ENCODE results near the gene NPC1L1. TPM values are rescaled to one million over a fixed set of nuclear protein-coding genes. Genes with fewer than 3 reads are reported as not detected.

Gene NPC1L1

DNA sequence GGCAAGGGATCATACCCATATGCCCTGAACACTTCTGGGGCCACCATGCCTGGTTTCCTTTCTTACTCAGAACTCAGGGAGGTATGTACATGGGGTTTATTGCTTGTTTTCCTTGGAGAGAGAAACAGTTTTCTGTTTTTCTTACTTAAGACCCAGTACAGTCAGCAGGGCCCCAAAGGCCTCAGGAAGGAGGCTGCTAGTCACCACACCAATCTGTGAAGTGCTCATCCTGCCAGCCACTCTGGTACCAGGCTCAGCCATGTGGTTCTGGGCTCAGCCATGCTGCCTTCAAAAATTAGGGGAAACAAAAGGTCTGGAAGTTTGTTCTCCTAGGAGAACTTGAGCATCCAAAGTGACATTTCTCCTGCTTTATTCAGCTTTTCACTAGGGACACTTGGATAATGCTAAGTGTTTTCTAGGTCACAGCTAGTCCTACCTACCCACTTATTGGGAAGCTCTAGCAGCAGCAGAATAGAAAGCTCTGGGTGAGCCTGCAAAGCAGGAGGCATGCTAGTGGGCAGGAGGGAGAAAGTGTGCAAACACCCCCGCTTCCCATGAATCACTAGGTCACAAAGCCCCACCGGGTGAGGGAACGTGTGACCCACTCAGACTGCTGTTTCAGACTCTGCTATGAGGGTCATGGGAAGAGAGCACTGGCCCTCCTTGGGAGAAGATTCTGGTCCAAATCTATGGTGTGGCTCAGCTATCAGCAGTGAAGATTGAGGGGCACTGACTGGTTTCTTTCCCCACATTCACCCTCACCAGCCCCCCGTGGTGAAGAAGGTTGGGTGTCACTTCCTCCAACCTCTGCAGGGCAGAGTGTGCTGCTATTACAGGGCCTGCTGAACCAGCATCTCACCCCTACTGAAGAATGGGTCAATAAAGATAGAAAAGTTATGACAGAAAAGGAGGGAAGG is 74.6 kb downstream of the NPC1L1 start:
- H3K79me1 ChIP-seq (ENCODE audit: low read length) = peaks cover 30% of the 10 kb centered on the region
- H3K18ac ChIP-seq (ENCODE audit: low read length) = no peak overlapping the region
- H3K9ac ChIP-seq (ENCODE audit: low read length) = no peak overlapping the region
- no peak overlapping the region for H3K27ac ChIP-seq (ENCODE audit: low read depth, low read length)
- no peaks in the 10 kb centered on the region for H3K4me1 ChIP-seq (ENCODE audit: control insufficient read depth, low read depth, low read length)
- H3K4me3 ChIP-seq (ENCODE audit: low read length) = no peak overlapping the region
- no peak overlapping the region for H2BK120ac ChIP-seq (ENCODE audit: low read depth, low read length)
- H3K36me3 ChIP-seq (ENCODE audit: control insufficient read depth, insufficient read depth, low read length) = peaks cover 4% of the 10 kb centered on the region
- DNase-seq = no peak
- no peak overlapping the region for H3K4ac ChIP-seq (ENCODE audit: low read depth, low read length)
- no peak overlapping the region for H2BK5ac ChIP-seq (ENCODE audit: low read length)
- H4K5ac ChIP-seq (ENCODE audit: low read length) = no peak overlapping the region
- H3K23ac ChIP-seq (ENCODE audit: low read length) = no peak overlapping the region
- H3K27me3 ChIP-seq (ENCODE audit: insufficient read depth, low read length, poor library complexity) = no peaks in the 10 kb centered on the region
- no peak overlapping the region for H2BK15ac ChIP-seq (replicated peaks; ENCODE audit: low read depth)
- no peak overlapping the region for H3K4me2 ChIP-seq (ENCODE audit: low read length)
- no peak overlapping the region for H3K56ac ChIP-seq (ENCODE audit: low read length)
- peaks cover 27% of the 10 kb centered on the region for H3K79me2 ChIP-seq (ENCODE audit: control insufficient read depth, insufficient read depth, low read length)
- WGBS (ENCODE audit: extremely low coverage, insufficient coverage, low lambda C conversion rate) = no CpG with 5 or more reads among the region's 4 CpGs
- H4K8ac ChIP-seq (ENCODE audit: low read depth, low read length) = no peak overlapping the region
- H2AK5ac ChIP-seq (ENCODE audit: low read length) = no peak overlapping the region

DNA sequence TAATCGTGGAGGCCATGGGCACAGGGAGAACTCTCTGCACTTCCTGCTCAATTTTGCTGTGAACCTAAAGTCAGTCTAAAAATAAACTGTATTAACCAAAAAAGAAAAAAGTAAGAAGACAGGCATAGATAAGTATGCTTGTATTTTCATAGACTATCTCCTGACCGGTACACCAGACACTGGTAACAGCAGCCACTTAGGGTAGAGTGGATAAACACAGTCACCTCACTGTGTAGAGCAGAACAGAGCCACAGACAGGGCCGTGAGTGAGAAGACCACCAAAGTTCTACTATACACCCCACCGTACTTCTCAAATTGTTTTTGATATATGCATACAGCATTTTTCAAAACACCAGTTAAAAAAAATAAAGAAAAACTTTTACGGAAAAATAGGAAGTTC is 75.6 kb downstream of the NPC1L1 start:
- H3K36me3 ChIP-seq (ENCODE audit: control insufficient read depth, insufficient read depth, low read length) = peaks cover 2% of the 10 kb centered on the region

GRCh38 chr7:44463169-44463808 is 77.8 kb downstream of the NPC1L1 start:
- Histone ChIP-seq H4K8ac (ENCODE audit: low read depth, low read length) (no peak overlapping the region), H3K27ac (ENCODE audit: low read depth, low read length) (no peak overlapping the region), H3K4me1 (ENCODE audit: control insufficient read depth, low read depth, low read length) (no peaks in the 10 kb centered on the region), H3K4me2 (ENCODE audit: low read length) (no peak overlapping the region), H2BK5ac (ENCODE audit: low read length) (no peak overlapping the region), H3K23ac (ENCODE audit: low read length) (no peak overlapping the region), H4K5ac (ENCODE audit: low read length) (no peak overlapping the region), H3K79me1 (ENCODE audit: low read length) (peaks cover 25% of the 10 kb centered on the region), H2AK5ac (ENCODE audit: low read length) (no peak overlapping the region), H3K56ac (ENCODE audit: low read length) (no peak overlapping the region), H3K4me3 (ENCODE audit: low read length) (no peak overlapping the region), H3K18ac (ENCODE audit: low read length) (no peak overlapping the region), H3K27me3 (ENCODE audit: insufficient read depth, low read length, poor library complexity) (no peaks in the 10 kb centered on the region), H3K79me2 (ENCODE audit: control insufficient read depth, insufficient read depth, low read length) (peaks cover 18% of the 10 kb centered on the region), H2BK15ac (replicated peaks; ENCODE audit: low read depth) (no peak overlapping the region), H3K36me3 (ENCODE audit: control insufficient read depth, insufficient read depth, low read length) (peaks cover 2% of the 10 kb centered on the region), H3K9ac (ENCODE audit: low read length) (no peak overlapping the region), H2BK120ac (ENCODE audit: low read depth, low read length) (no peak overlapping the region), H3K4ac (ENCODE audit: low read depth, low read length) (no peak overlapping the region)
- no peak for DNase-seq
- no CpG with 5 or more reads among the region's 1 CpG for WGBS (ENCODE audit: extremely low coverage, insufficient coverage, low lambda C conversion rate)

More for the DNA sequence above, 75.6 kb downstream of the NPC1L1 start:
- H2BK15ac ChIP-seq (replicated peaks; ENCODE audit: low read depth) = no peak overlapping the region
- H3K23ac ChIP-seq (ENCODE audit: low read length) = no peak overlapping the region
- no peak overlapping the region for H4K5ac ChIP-seq (ENCODE audit: low read length)
- peaks cover 28% of the 10 kb centered on the region for H3K79me1 ChIP-seq (ENCODE audit: low read length)
- no peak overlapping the region for H3K27ac ChIP-seq (ENCODE audit: low read depth, low read length)
- H3K4ac ChIP-seq (ENCODE audit: low read depth, low read length) = no peak overlapping the region
- H4K8ac ChIP-seq (ENCODE audit: low read depth, low read length) = no peak overlapping the region
- no peak overlapping the region for H2AK5ac ChIP-seq (ENCODE audit: low read length)
- WGBS (ENCODE audit: extremely low coverage, insufficient coverage, low lambda C conversion rate) = no CpG with 5 or more reads among the region's 5 CpGs
- H3K4me1 ChIP-seq (ENCODE audit: control insufficient read depth, low read depth, low read length) = no peaks in the 10 kb centered on the region
- no peak overlapping the region for H2BK5ac ChIP-seq (ENCODE audit: low read length)
- no peaks in the 10 kb centered on the region for H3K27me3 ChIP-seq (ENCODE audit: insufficient read depth, low read length, poor library complexity)
- no peak overlapping the region for H2BK120ac ChIP-seq (ENCODE audit: low read depth, low read length)
- peaks cover 24% of the 10 kb centered on the region for H3K79me2 ChIP-seq (ENCODE audit: control insufficient read depth, insufficient read depth, low read length)
- no peak overlapping the region for H3K9ac ChIP-seq (ENCODE audit: low read length)
- H3K18ac ChIP-seq (ENCODE audit: low read length) = no peak overlapping the region
- H3K56ac ChIP-seq (ENCODE audit: low read length) = no peak overlapping the region
- H3K4me3 ChIP-seq (ENCODE audit: low read length) = no peak overlapping the region
- no peak for DNase-seq
- H3K4me2 ChIP-seq (ENCODE audit: low read length) = no peak overlapping the region

Small RNA genes lying within 50 kb of the gene (small RNA-seq; reads per million reads assigned to genes)
- gene RNU6-1097P (ENCODE audit: insufficient read depth) = not detected

All from mesendoderm (in vitro differentiated cells).